PFSK-1 (cell line): Measurements from ENCODE around the gene FRMD4A.

Source experiments
- POLR2AphosphoS5 ChIP-seq: IDR thresholded peaks from 2 replicates; pipeline ENCODE4 v1.6.1; 2012; ENCODE audit warnings: low read depth, mild to moderate bottlenecking, control low read depth, low read length, moderate library complexity
- REST ChIP-seq, 2 experiments: IDR thresholded peaks; 2 replicates each; pipeline versions ENCODE4 v1.6.1 to v1.8.0; 2011 to 2012; ENCODE audit warnings: low read depth in 2 of 2, low read length in 2 of 2, control low read depth in 1 of 2, inconsistent platforms in 1 of 2, mild to moderate bottlenecking in 1 of 2, moderate library complexity in 1 of 2; ENCODE audit not compliant: insufficient read depth in 1 of 2

- TF ChIP-seq POLR2AphosphoS5 (no peak), REST (IDR thresholded peaks at IDR 0.05; ENCODE audit: insufficient read depth in 1 of 2, low read depth in 2 of 2, low read length in 2 of 2) (no peak)
Measured at GRCh38 chr10:13743101-13743693, 587.5 kb downstream of the FRMD4A start.
